ENCODE results near the gene SLC25A42.
A peak's percentile ranks its signal among the peaks of the same experiment; 100 is the strongest.

The SLC25A42 gene

GRCh38 chr19:19111136-19111835 is 47.5 kb downstream of the SLC25A42 start:
- ATAC-seq (replicated peaks) (no peak), DNase-seq (no peak)
- Mint-ChIP-seq H3K4me1 (peaks cover 15 to 37% of the 10 kb centered on the region in 2 donors), H3K9me3 (no peaks in the 10 kb centered on the region), H3K27me3 (no peaks in the 10 kb centered on the region), H3K36me3 (peaks cover 10 to 14% of the 10 kb centered on the region in 2 donors), H3K27ac (peak overlapping the region; percentile 4), H3K4me3 (no peak overlapping the region)

GRCh38 chr19:19111967-19112580 is 48.3 kb downstream of the SLC25A42 start:
- Mint-ChIP-seq H3K9me3 (no peaks in the 10 kb centered on the region), H3K4me1 (peaks cover 15 to 35% of the 10 kb centered on the region in 2 donors), H3K36me3 (peaks cover 11 to 14% of the 10 kb centered on the region in 2 donors), H3K27ac (peak overlapping the region; percentile 42), H3K27me3 (no peaks in the 10 kb centered on the region), H3K4me3 (peak overlapping the region in 1 of 2 donors; percentile 23)
- peak; percentile 57 to 67 for ATAC-seq (replicated peaks)
- DNase-seq, result no peak

GRCh38 chr19:19113040-19113626 is 49.3 kb downstream of the SLC25A42 start:
- Mint-ChIP-seq H3K36me3 (peaks cover 7 to 8% of the 10 kb centered on the region in 2 donors), H3K27ac (no peak overlapping the region), H3K9me3 (no peaks in the 10 kb centered on the region), H3K4me3 (no peak overlapping the region), H3K27me3 (no peaks in the 10 kb centered on the region), H3K4me1 (peaks cover 15 to 35% of the 10 kb centered on the region in 2 donors)
- ATAC-seq (replicated peaks), result peak; percentile 33 to 42
- DNase-seq, result no peak

GRCh38 chr19:19115954-19116353 is 52.2 kb downstream of the SLC25A42 start:
- Mint-ChIP-seq H3K9me3 (no peaks in the 10 kb centered on the region), H3K4me1 (peaks cover 15 to 24% of the 10 kb centered on the region in 2 donors)

GRCh38 chr19:19119325-19120237 is 55.8 kb downstream of the SLC25A42 start:
- H3K9me3 Mint-ChIP-seq, result peaks cover 7 to 8% of the 10 kb centered on the region in 2 donors
- ATAC-seq (replicated peaks) (no peak), DNase-seq (no peak)
- H3K27ac Mint-ChIP-seq, result no peak overlapping the region
- H3K4me1 Mint-ChIP-seq, result peaks cover 0 to 2% of the 10 kb centered on the region in 2 donors
- H3K27me3 Mint-ChIP-seq, result no peaks in the 10 kb centered on the region
- H3K36me3 Mint-ChIP-seq, result peaks cover 39 to 41% of the 10 kb centered on the region in 2 donors
- no peak overlapping the region for H3K4me3 Mint-ChIP-seq

More at GRCh38 chr19:19115954-19116353, 52.2 kb downstream of the SLC25A42 start:
- DNase-seq (no peak), ATAC-seq (replicated peaks) (peak; percentile 53)
- Mint-ChIP-seq H3K36me3 (peaks cover 18 to 19% of the 10 kb centered on the region in 2 donors), H3K27ac (no peak overlapping the region), H3K27me3 (no peaks in the 10 kb centered on the region), H3K4me3 (no peak overlapping the region)

DNA sequence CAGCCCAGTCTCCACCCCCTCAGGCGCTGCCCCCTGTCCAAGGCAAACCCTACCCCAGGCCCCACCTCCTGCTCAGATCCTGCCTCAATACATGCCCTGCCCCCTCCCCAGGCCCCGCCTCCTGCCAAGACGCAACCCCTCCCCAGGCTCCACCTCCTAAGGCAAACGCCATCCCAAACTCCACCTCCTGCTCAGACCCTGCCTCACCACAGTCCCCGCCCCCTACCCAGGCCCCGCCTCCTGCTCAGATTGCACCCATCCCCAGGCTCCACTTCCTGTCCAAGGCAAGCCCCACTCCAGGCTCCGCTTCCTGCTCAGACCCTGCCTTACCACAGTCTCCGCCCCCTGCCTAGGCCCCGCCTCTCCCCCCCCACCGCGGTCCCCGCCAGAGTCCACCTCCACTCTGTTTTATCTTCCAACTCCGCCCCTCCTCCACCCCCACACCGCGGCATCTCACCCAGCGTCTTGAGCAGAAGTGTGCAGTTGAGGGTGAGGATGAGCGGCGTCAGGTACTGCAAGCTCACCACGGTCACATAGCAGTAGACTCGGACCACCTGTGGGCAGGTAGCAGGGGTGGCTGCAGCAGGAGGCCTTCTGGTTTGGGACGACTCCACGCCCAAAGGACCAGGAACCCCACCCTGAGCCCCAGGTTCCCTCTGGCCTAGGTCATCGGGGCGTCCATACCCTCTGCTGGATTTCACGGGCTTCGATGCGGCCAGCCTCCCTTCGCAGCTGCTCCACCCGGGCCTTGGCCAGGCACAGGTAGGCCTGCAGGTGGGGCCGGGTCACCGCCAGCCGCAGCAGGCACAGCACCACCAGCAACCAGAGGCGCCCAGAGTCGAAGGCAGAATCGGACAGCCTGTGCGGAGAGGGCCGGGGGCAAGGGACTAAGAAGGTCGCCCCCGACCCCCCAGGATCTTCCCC is 56.8 kb downstream of the SLC25A42 start:
- H3K36me3 Mint-ChIP-seq, result peaks cover 39 to 41% of the 10 kb centered on the region in 2 donors
- DNase-seq (no peak), ATAC-seq (replicated peaks) (peak; percentile 29 to 39)
- H3K27ac Mint-ChIP-seq, result no peak overlapping the region
- H3K4me1 Mint-ChIP-seq, result peaks cover 0 to 2% of the 10 kb centered on the region in 2 donors
- H3K27me3 Mint-ChIP-seq, result no peaks in the 10 kb centered on the region
- H3K4me3 Mint-ChIP-seq, result no peak overlapping the region
- peaks cover 7 to 8% of the 10 kb centered on the region in 2 donors for H3K9me3 Mint-ChIP-seq

- H3K27ac Mint-ChIP-seq, result no peak overlapping the region
- DNase-seq (no peak), ATAC-seq (replicated peaks) (no peak)
- H3K36me3 Mint-ChIP-seq, result peaks cover 37% of the 10 kb centered on the region in 2 donors
- peaks cover 7 to 8% of the 10 kb centered on the region in 2 donors for H3K9me3 Mint-ChIP-seq
- H3K27me3 Mint-ChIP-seq, result no peaks in the 10 kb centered on the region
- no peaks in the 10 kb centered on the region for H3K4me1 Mint-ChIP-seq
- H3K4me3 Mint-ChIP-seq, result no peak overlapping the region
These were observed 57.6 kb downstream of the SLC25A42 start for GRCh38 chr19:19121371-19121770.

DNA sequence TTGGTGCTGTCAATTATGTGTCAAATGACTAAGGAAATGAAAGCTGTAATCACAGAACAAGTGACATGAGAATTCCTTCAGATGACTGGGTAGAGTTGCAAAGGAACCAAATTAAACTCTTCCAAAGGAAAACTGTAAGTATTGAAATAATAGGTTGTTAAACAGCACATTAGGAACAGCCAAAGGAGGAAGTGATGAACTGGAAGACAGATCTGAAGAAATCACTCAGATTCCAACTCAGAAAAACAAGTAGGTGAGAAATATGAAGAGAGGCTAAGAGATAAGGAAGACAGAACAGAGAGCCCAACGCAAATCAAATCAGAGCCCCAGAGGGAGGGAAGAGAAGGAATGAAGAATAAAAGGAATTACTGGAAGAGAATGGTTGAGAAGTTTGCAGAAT is 59.1 kb downstream of the SLC25A42 start:
- H3K4me3 Mint-ChIP-seq, result no peak overlapping the region
- peaks cover 0 to 1% of the 10 kb centered on the region in 2 donors for H3K4me1 Mint-ChIP-seq
- no peaks in the 10 kb centered on the region for H3K27me3 Mint-ChIP-seq
- ATAC-seq (replicated peaks) (no peak), DNase-seq (no peak)
- peaks cover 38 to 40% of the 10 kb centered on the region in 2 donors for H3K36me3 Mint-ChIP-seq
- peaks cover 7 to 8% of the 10 kb centered on the region in 2 donors for H3K9me3 Mint-ChIP-seq
- H3K27ac Mint-ChIP-seq, result no peak overlapping the region

- no peak for DNase-seq
- Mint-ChIP-seq H3K4me3 (no peak overlapping the region), H3K27me3 (no peaks in the 10 kb centered on the region), H3K9me3 (peaks cover 7 to 8% of the 10 kb centered on the region in 2 donors), H3K27ac (no peak overlapping the region), H3K4me1 (peaks cover 0 to 2% of the 10 kb centered on the region in 2 donors), H3K36me3 (peaks cover 39 to 42% of the 10 kb centered on the region in 2 donors)
- ATAC-seq (replicated peaks), result no peak
These were observed 59.6 kb downstream of the SLC25A42 start for GRCh38 chr19:19123386-19123785.

DNA sequence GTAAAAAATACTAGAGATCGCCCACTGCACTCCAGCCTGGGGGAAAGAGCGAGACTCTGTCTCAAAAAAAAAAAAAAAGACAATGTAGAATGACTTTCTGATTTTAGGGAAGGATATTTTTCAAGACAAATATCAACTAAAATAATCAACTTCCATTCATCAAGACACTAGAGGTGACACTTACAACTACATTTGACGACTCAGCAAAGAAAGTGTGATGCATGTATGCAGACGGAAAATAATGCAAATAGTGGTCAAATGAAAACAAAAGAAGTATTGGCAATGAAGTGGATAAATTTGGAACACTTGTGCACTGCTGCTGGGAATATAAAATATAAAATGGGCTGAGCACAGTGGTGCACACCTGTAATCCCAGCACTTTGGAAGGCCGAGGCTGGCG is 62.3 kb downstream of the SLC25A42 start:
- Mint-ChIP-seq H3K4me1 (peaks cover 0 to 2% of the 10 kb centered on the region in 2 donors), H3K27ac (no peak overlapping the region), H3K9me3 (peaks cover 7 to 8% of the 10 kb centered on the region in 2 donors)

DNA sequence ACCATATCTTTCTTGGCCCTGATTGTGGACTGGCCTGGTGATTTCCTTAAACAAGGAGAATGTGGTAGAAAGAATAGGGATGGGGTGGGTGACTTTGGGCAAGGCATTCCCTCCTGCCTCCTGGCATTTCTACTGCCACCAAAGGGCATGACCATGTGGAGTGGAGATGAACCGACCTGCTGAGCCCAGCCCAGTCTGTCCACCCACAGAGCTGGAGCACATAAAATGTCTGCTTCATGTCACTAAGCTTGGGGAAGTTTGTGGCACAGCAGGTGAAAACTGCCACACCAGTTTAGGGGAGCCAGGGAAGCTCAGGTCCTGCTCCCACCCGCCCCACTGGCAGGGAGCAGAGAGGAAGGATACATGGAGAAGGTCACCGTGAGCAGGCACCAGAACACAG is 68.2 kb downstream of the SLC25A42 start:
- no peak overlapping the region for H3K27ac Mint-ChIP-seq
- H3K4me1 Mint-ChIP-seq, result peaks cover 10 to 14% of the 10 kb centered on the region in 2 donors
- no peak overlapping the region for H3K4me3 Mint-ChIP-seq
- peaks cover 27 to 38% of the 10 kb centered on the region in 2 donors for H3K36me3 Mint-ChIP-seq
- DNase-seq, result no peak
- no peaks in the 10 kb centered on the region for H3K27me3 Mint-ChIP-seq
- peaks cover 3 to 4% of the 10 kb centered on the region in 2 donors for H3K9me3 Mint-ChIP-seq
- ATAC-seq (replicated peaks), result no peak

More for the DNA sequence above, 62.3 kb downstream of the SLC25A42 start:
- DNase-seq (no peak), ATAC-seq (replicated peaks) (no peak)
- H3K27me3 Mint-ChIP-seq, result no peaks in the 10 kb centered on the region
- no peak overlapping the region for H3K4me3 Mint-ChIP-seq
- H3K36me3 Mint-ChIP-seq, result peaks cover 31 to 37% of the 10 kb centered on the region in 2 donors

- DNase-seq (no peak), ATAC-seq (replicated peaks) (no peak)
- Mint-ChIP-seq H3K4me1 (peaks cover 16 to 23% of the 10 kb centered on the region in 2 donors), H3K36me3 (peaks cover 25 to 36% of the 10 kb centered on the region in 2 donors), H3K4me3 (no peak overlapping the region), H3K27me3 (no peaks in the 10 kb centered on the region), H3K27ac (no peak overlapping the region), H3K9me3 (peaks cover 3 to 4% of the 10 kb centered on the region in 2 donors)
These were observed 69.1 kb downstream of the SLC25A42 start for GRCh38 chr19:19132912-19133311.

- peaks cover 24 to 33% of the 10 kb centered on the region in 2 donors for H3K36me3 Mint-ChIP-seq
- H3K27me3 Mint-ChIP-seq, result no peaks in the 10 kb centered on the region
- no peak for ATAC-seq (replicated peaks)
- peaks cover 22 to 31% of the 10 kb centered on the region in 2 donors for H3K4me1 Mint-ChIP-seq
- no peak overlapping the region for H3K4me3 Mint-ChIP-seq
- no peak for DNase-seq
- peaks cover 3 to 4% of the 10 kb centered on the region in 2 donors for H3K9me3 Mint-ChIP-seq
- H3K27ac Mint-ChIP-seq, result no peak overlapping the region
These were observed 70.2 kb downstream of the SLC25A42 start for GRCh38 chr19:19133985-19134384.
